ENCODE data around the gene LMNB1.

DNA sequence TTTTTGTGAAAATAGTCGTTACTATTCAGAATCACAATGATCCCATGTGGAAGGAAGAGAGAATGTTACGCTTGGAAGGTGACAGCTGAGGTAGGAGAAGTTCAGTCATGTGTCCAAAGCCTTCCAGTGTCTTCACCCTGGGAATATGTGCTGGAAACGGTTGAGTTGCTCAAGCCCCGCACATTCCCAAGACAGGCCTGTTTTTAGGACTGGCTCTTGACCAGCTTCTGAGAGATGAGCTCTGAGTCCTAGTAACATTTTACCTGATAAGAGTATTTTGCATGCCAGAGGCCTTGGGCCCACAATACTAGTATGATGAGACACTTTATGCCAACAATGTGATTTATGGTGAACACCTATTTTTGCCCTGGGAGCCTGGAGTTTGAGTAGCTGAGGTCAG lies 101.7 kb downstream of the LMNB1 start:
- TF ChIP-seq, protein P1, sequence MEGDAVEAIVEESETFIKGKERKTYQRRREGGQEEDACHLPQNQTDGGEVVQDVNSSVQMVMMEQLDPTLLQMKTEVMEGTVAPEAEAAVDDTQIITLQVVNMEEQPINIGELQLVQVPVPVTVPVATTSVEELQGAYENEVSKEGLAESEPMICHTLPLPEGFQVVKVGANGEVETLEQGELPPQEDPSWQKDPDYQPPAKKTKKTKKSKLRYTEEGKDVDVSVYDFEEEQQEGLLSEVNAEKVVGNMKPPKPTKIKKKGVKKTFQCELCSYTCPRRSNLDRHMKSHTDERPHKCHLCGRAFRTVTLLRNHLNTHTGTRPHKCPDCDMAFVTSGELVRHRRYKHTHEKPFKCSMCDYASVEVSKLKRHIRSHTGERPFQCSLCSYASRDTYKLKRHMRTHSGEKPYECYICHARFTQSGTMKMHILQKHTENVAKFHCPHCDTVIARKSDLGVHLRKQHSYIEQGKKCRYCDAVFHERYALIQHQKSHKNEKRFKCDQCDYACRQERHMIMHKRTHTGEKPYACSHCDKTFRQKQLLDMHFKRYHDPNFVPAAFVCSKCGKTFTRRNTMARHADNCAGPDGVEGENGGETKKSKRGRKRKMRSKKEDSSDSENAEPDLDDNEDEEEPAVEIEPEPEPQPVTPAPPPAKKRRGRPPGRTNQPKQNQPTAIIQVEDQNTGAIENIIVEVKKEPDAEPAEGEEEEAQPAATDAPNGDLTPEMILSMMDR (IDR thresholded peaks at IDR 0.05), result no peak
- no peak for TF ChIP-seq POLR2A (IDR thresholded peaks at IDR 0.05)
